Breast epithelium (tissue), 3 donors: ENCODE measurements around the gene NDUFAF8.

Source experiments
- POLR2A ChIP-seq: fragments of 450-650 bp; IDR thresholded peaks from one replicate; pipeline ENCODE4 v1.6.1; 2016; ENCODE audit warnings: antibody characterized with exemption, mild to moderate bottlenecking, moderate library complexity
- POLR2AphosphoS5 ChIP-seq, 3 donors: sonication (generic); formaldehyde crosslinking; IDR thresholded peaks; one replicate each; pipeline ENCODE4 v1.6.1; 2017; ENCODE audit warnings: antibody characterized with exemption in 3 of 3
- TF ChIP-seq, protein P1 (sequence below), 3 donors: fragments of 450-650 bp; IDR thresholded peaks; one replicate each; pipeline ENCODE4 v1.5.1; 2016 to 2017; ENCODE audit warnings: antibody characterized with exemption in 3 of 3, mild to moderate bottlenecking in 3 of 3, moderate library complexity in 3 of 3

DNA sequence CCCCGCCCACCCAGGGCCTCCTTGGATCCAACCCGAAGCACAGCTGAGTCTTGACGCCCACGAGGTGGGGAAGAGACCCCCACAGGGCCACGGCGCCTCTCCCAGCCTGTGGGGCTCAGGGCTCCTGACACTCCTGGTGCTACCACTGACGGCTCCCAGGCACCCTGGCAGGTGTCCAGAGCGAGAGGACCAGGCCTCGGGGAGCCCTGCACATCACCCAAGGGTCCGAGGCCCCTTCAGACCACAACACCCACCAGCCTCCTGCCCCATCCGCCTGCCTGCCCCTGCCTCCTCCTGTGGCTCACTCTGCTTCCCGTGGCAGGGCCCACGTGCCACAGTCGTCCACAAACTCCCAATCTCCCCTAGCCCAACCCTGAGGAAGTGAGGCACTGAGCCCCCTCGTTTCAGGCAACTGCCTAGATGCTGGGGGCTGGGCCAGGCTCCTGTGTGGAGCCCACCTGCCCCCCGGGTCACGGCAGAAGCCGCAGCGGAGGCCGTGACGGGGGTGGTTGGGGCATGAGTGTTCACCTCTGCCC is 44.8 kb upstream of the NDUFAF8 start:
- TF ChIP-seq, protein P1, sequence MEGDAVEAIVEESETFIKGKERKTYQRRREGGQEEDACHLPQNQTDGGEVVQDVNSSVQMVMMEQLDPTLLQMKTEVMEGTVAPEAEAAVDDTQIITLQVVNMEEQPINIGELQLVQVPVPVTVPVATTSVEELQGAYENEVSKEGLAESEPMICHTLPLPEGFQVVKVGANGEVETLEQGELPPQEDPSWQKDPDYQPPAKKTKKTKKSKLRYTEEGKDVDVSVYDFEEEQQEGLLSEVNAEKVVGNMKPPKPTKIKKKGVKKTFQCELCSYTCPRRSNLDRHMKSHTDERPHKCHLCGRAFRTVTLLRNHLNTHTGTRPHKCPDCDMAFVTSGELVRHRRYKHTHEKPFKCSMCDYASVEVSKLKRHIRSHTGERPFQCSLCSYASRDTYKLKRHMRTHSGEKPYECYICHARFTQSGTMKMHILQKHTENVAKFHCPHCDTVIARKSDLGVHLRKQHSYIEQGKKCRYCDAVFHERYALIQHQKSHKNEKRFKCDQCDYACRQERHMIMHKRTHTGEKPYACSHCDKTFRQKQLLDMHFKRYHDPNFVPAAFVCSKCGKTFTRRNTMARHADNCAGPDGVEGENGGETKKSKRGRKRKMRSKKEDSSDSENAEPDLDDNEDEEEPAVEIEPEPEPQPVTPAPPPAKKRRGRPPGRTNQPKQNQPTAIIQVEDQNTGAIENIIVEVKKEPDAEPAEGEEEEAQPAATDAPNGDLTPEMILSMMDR (IDR thresholded peaks at IDR 0.05), result no peak
- no peak for TF ChIP-seq POLR2A
- TF ChIP-seq POLR2AphosphoS5 (IDR thresholded peaks at IDR 0.05), result no peak
